HUES6 (cell line): ENCODE data around the gene MRPL1.

ENCODE experiments used
- H3K27ac ChIP-seq: 2 replicates; pipeline ENCODE4 v1.7.0; 2013; ENCODE audit warnings: low read depth, mild to moderate bottlenecking, low read length, inconsistent platforms
- H3K27me3 ChIP-seq: 2 replicates; pipeline ENCODE4 v1.6.1; 2013; ENCODE audit warnings: low read length; ENCODE audit not compliant: control insufficient read depth, insufficient read depth
- H3K36me3 ChIP-seq: 2 replicates; pipeline ENCODE4 v1.6.1; 2013; ENCODE audit warnings: low read length; ENCODE audit not compliant: control insufficient read depth, insufficient read depth
- H3K4me1 ChIP-seq: 2 replicates; pipeline ENCODE4 v1.6.1; 2013; ENCODE audit warnings: low read length; ENCODE audit not compliant: control insufficient read depth, insufficient read depth
- H3K4me3 ChIP-seq: 2 replicates; pipeline ENCODE4 v1.5.1; 2013; ENCODE audit warnings: low read depth, low read length
- H3K9ac ChIP-seq: one replicate; pipeline ENCODE4 v1.6.1; 2013; ENCODE audit warnings: mild to moderate bottlenecking, low read length
- H3K9me3 ChIP-seq: 2 replicates; pipeline ENCODE4 v1.6.1; 2013; ENCODE audit warnings: low read depth, low read length; ENCODE audit not compliant: control insufficient read depth, insufficient read depth

The MRPL1 gene

GRCh38 chr4:77821775-77822174, 40.9 kb upstream of the MRPL1 start:
- Histone ChIP-seq H3K4me1 (0 out of 2 replicates have a peak, but pooled peaks cover 3% of the 10 kb centered on the region), H3K9ac (no peak overlapping the region), H3K27me3 (no peaks in the 10 kb centered on the region; the same call in 1 of the 2 replicates), H3K4me3 (no peak overlapping the region), H3K36me3 (no peaks in the 10 kb centered on the region), H3K27ac (no peak overlapping the region), H3K9me3 (no peaks in the 10 kb centered on the region)

- no peaks in the 10 kb centered on the region; the same call in 1 of the 2 replicates for H3K27me3 ChIP-seq
- no peak overlapping the region for H3K9ac ChIP-seq
- H3K9me3 ChIP-seq, result no peaks in the 10 kb centered on the region
- H3K36me3 ChIP-seq, result no peaks in the 10 kb centered on the region
- no peak overlapping the region for H3K27ac ChIP-seq
- no peaks in the 10 kb centered on the region for H3K4me1 ChIP-seq
- no peak overlapping the region for H3K4me3 ChIP-seq
Measured at GRCh38 chr4:77826275-77826674, 36.4 kb upstream of the MRPL1 start.

GRCh38 chr4:77827343-77827742, 35.3 kb upstream of the MRPL1 start:
- no peaks in the 10 kb centered on the region for H3K4me1 ChIP-seq
- H3K27me3 ChIP-seq, result no peaks in the 10 kb centered on the region; the same call in 1 of the 2 replicates
- no peak overlapping the region for H3K9ac ChIP-seq
- H3K4me3 ChIP-seq, result no peak overlapping the region
- H3K27ac ChIP-seq, result no peak overlapping the region
- H3K36me3 ChIP-seq, result no peaks in the 10 kb centered on the region
- no peaks in the 10 kb centered on the region for H3K9me3 ChIP-seq

- no peaks in the 10 kb centered on the region for H3K9me3 ChIP-seq
- no peaks in the 10 kb centered on the region for H3K36me3 ChIP-seq
- no peaks in the 10 kb centered on the region for H3K4me1 ChIP-seq
- H3K9ac ChIP-seq, result no peak overlapping the region
- H3K4me3 ChIP-seq, result no peak overlapping the region
- H3K27ac ChIP-seq, result no peak overlapping the region
- H3K27me3 ChIP-seq, result no peaks in the 10 kb centered on the region
Measured at GRCh38 chr4:77833126-77833724, 29.4 kb upstream of the MRPL1 start.

- Histone ChIP-seq H3K27me3 (no peaks in the 10 kb centered on the region), H3K4me1 (no peaks in the 10 kb centered on the region), H3K4me3 (no peak overlapping the region), H3K36me3 (no peaks in the 10 kb centered on the region), H3K9ac (no peak overlapping the region), H3K9me3 (no peaks in the 10 kb centered on the region), H3K27ac (no peak overlapping the region)
Measured at GRCh38 chr4:77834403-77834802, 28.2 kb upstream of the MRPL1 start.

GRCh38 chr4:77843628-77844027, 19.0 kb upstream of the MRPL1 start:
- H3K4me1 ChIP-seq, result no peaks in the 10 kb centered on the region; the same call in 1 of the 2 replicates

GRCh38 chr4:77844363-77844762, 18.3 kb upstream of the MRPL1 start:
- H3K27me3 ChIP-seq, result no peaks in the 10 kb centered on the region
- H3K4me3 ChIP-seq, result no peak overlapping the region
- no peak overlapping the region for H3K9ac ChIP-seq
- no peaks in the 10 kb centered on the region for H3K36me3 ChIP-seq
- no peaks in the 10 kb centered on the region; the same call in 1 of the 2 replicates for H3K4me1 ChIP-seq
- no peak overlapping the region for H3K27ac ChIP-seq
- no peaks in the 10 kb centered on the region for H3K9me3 ChIP-seq

More at GRCh38 chr4:77843628-77844027, 19.0 kb upstream of the MRPL1 start:
- no peak overlapping the region for H3K4me3 ChIP-seq
- no peaks in the 10 kb centered on the region for H3K9me3 ChIP-seq
- no peaks in the 10 kb centered on the region for H3K27me3 ChIP-seq
- H3K36me3 ChIP-seq, result no peaks in the 10 kb centered on the region
- no peak overlapping the region for H3K9ac ChIP-seq
- H3K27ac ChIP-seq, result no peak overlapping the region

GRCh38 chr4:77845400-77845799, 17.2 kb upstream of the MRPL1 start:
- Histone ChIP-seq H3K4me3 (no peak overlapping the region), H3K9ac (no peak overlapping the region), H3K27me3 (no peaks in the 10 kb centered on the region), H3K9me3 (no peaks in the 10 kb centered on the region), H3K36me3 (no peaks in the 10 kb centered on the region), H3K4me1 (no peaks in the 10 kb centered on the region; the same call in 1 of the 2 replicates), H3K27ac (no peak overlapping the region)

- Histone ChIP-seq H3K27me3 (no peaks in the 10 kb centered on the region), H3K9me3 (no peaks in the 10 kb centered on the region), H3K27ac (no peak overlapping the region), H3K4me1 (no peaks in the 10 kb centered on the region; the same call in 1 of the 2 replicates), H3K36me3 (no peaks in the 10 kb centered on the region), H3K4me3 (no peak overlapping the region), H3K9ac (no peak overlapping the region)
Measured at GRCh38 chr4:77845929-77846328, 16.7 kb upstream of the MRPL1 start.

GRCh38 chr4:77848508-77848907, 14.1 kb upstream of the MRPL1 start:
- Histone ChIP-seq H3K27me3 (no peaks in the 10 kb centered on the region), H3K4me1 (no peaks in the 10 kb centered on the region; the same call in 1 of the 2 replicates), H3K27ac (no peak overlapping the region), H3K4me3 (no peak overlapping the region), H3K9me3 (no peaks in the 10 kb centered on the region), H3K9ac (no peak overlapping the region), H3K36me3 (no peaks in the 10 kb centered on the region)

- Histone ChIP-seq H3K4me1 (no peaks in the 10 kb centered on the region; the same call in 1 of the 2 replicates), H3K27me3 (no peaks in the 10 kb centered on the region), H3K9ac (no peak overlapping the region), H3K36me3 (no peaks in the 10 kb centered on the region), H3K4me3 (no peak overlapping the region), H3K9me3 (no peaks in the 10 kb centered on the region), H3K27ac (no peak overlapping the region)
Measured at GRCh38 chr4:77849278-77849965, 13.2 kb upstream of the MRPL1 start.
